ENCODE measurements around the gene EDN3. TPM values are rescaled to one million over a fixed set of nuclear protein-coding genes. Genes with fewer than 3 reads are reported as not detected.

The EDN3 gene
- total and polyA plus RNA-seq, 2 of the 8 experiments (the other 6 are each of a cell fraction or from before 2014, with no cell fraction given): 0.17 to 0.38 TPM

DNA sequence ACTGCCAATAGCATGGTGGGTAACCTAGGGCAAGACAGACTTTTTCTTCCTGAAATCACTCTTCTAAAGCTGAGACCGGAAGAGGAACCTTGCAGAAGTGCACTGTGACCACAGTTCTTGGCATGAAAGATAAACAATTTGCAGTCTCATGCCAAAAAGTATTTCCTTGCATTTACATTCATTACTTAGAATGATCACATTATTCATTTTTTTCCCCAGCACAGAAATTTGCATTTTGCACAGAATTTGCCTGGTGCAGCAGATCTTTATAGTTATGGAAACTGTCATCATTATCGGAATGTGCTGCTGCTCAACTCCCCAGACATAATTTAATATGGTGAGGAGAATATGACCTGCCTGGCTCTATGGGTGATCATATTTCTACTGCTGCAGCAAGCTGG, 42.2 kb upstream of the EDN3 start:
- peaks cover 0 to 2% (median 0%) of the 10 kb centered on the region in 4 experiments; a peak in 4 of 7 replicates for H3K27me3 ChIP-seq (replicated peaks in 1 of 4; ENCODE audit: control insufficient read depth in 3 of 4, extremely low read depth in 1 of 4, insufficient read depth in 3 of 4, low read length in 3 of 4)
- H3K36me3 ChIP-seq (ENCODE audit: control insufficient read depth in 2 of 4, insufficient read depth in 4 of 4, low read length in 3 of 4): no peaks in the 10 kb centered on the region
- no peak overlapping the region for H2BK5ac ChIP-seq (ENCODE audit: low read depth, low read length)
- no peaks in the 10 kb centered on the region for H3K23me2 ChIP-seq (ENCODE audit: low read depth, low read length)
- H3K23ac ChIP-seq (ENCODE audit: insufficient read length): no peak overlapping the region
- no peak overlapping the region for H3K18ac ChIP-seq (ENCODE audit: extremely low read depth, low read length)
- H3K79me2 ChIP-seq (ENCODE audit: control insufficient read depth in 1 of 2, insufficient read depth in 2 of 2, low read length in 2 of 2): no peaks in the 10 kb centered on the region
- H2BK15ac ChIP-seq (ENCODE audit: low read length): no peak overlapping the region
- no peak overlapping the region for H3K4ac ChIP-seq (replicated peaks; ENCODE audit: insufficient read length, low read depth, low read length)
- no peak overlapping the region for H2AFZ ChIP-seq (ENCODE audit: low read length)
- H3K9ac ChIP-seq (replicated peaks in 1 of 4; ENCODE audit: extremely low read depth in 1 of 4, low read depth in 3 of 4, low read length in 3 of 4): no peak overlapping the region
- H3K4me2 ChIP-seq (ENCODE audit: insufficient read depth in 1 of 2, low read depth in 2 of 2, low read length in 2 of 2): no peak overlapping the region
- ChIA-PET CTCF (ENCODE audit: partially characterized antibody) (interaction anchor here (1.2 kb wide), 1 partner anchor 37 kb away, joined by 3 read pairs; no protein-coding TSS in a partner anchor), POLR2A (ENCODE audit: partially characterized antibody) (no interaction called here)
- H3K9me3 ChIP-seq (ENCODE audit: insufficient read depth in 2 of 2, low read depth in 1 of 2, low read length in 1 of 2): no peaks in the 10 kb centered on the region
- no peak overlapping the region for H3K56ac ChIP-seq (replicated peaks; ENCODE audit: insufficient read length, low read depth, low read length)
- no peak overlapping the region for H3K4me3 ChIP-seq (ENCODE audit: extremely low read depth in 1 of 4, insufficient read depth in 2 of 4, low read depth in 3 of 4, low read length in 4 of 4)
- no peak for DNase-seq (ENCODE audit: low read depth in 1 of 2, low spot score in 2 of 2)
- no peak overlapping the region for H4K8ac ChIP-seq (ENCODE audit: extremely low read depth, insufficient read depth, low read length)
- H3K4me1 ChIP-seq (replicated peaks in 1 of 4; ENCODE audit: control insufficient read depth in 3 of 4, insufficient read depth in 4 of 4, low read length in 3 of 4): 0 out of 7 replicates have a peak, but pooled peaks cover 0 to 2% (median 0%) of the 10 kb centered on the region in 4 experiments
- no peak overlapping the region for H2AK5ac ChIP-seq (ENCODE audit: low read depth, low read length)
- no peak overlapping the region for H4K91ac ChIP-seq (replicated peaks; ENCODE audit: insufficient read length, low read length)
- no peak for FAIRE-seq
- no peak overlapping the region for H4K5ac ChIP-seq (ENCODE audit: insufficient read length, low read depth, low read length)
- H3K14ac ChIP-seq (ENCODE audit: insufficient read length): no peak overlapping the region
- no peak overlapping the region for H2BK20ac ChIP-seq (ENCODE audit: low read length)
- H3K27ac ChIP-seq (ENCODE audit: low read depth, low read length): no peak overlapping the region
- H3K79me1 ChIP-seq (ENCODE audit: low read depth, low read length): no peaks in the 10 kb centered on the region
- no peak overlapping the region for H2BK120ac ChIP-seq (replicated peaks; ENCODE audit: low read depth, low read length)
- H4K20me1 ChIP-seq (replicated peaks in 1 of 2; ENCODE audit: control insufficient read depth in 1 of 2, insufficient read depth in 2 of 2, low read length in 2 of 2): no peaks in the 10 kb centered on the region
- H2BK12ac ChIP-seq (ENCODE audit: low read depth, low read length): no peak overlapping the region
- 95% methylated on average over 2 of the region's 2 CpGs; no CpG with 5 or more reads in 1 of the 2 experiments for WGBS, 2 experiments (ENCODE audit: extremely low coverage in 1 of 2, insufficient coverage in 1 of 2, insufficient read length in 1 of 2, insufficient replicate concordance in 2 of 2, low coverage in 1 of 2, low lambda C conversion rate in 2 of 2, missing lambda C conversion rate in 1 of 2)
- TF ChIP-seq KDM1A (IDR thresholded peaks at IDR 0.05; ENCODE audit: borderline replicate concordance, low read length): no peak
- TF ChIP-seq POLR2A (IDR thresholded peaks at IDR 0.05; ENCODE audit: control extremely low read depth in 1 of 2, low read depth in 2 of 2, low read length in 2 of 2): no peak
- no peak for TF ChIP-seq SP4 (IDR thresholded peaks at IDR 0.05; ENCODE audit: low read length)
- no peak for TF ChIP-seq CBX5 (IDR thresholded peaks at IDR 0.05; ENCODE audit: low read depth, low read length)
- no peak for TF ChIP-seq CREB1 (IDR thresholded peaks at IDR 0.05)
- TF ChIP-seq SUZ12 (IDR thresholded peaks at IDR 0.05; ENCODE audit: low read length): no peak
